ENCODE results near the gene DPYSL5.

- TF ChIP-seq HNF4G (IDR thresholded peaks at IDR 0.05) (no peak), CTCF (IDR thresholded peaks at IDR 0.05; ENCODE audit: low read depth, low read length, missing input control) (no peak), SP1 (IDR thresholded peaks at IDR 0.05) (no peak), RXRA (IDR thresholded peaks at IDR 0.05) (no peak), TAF1 (conservative IDR thresholded peaks at IDR 0.05) (no peak), YY1 (IDR thresholded peaks at IDR 0.05) (no peak), RAD21 (IDR thresholded peaks at IDR 0.05) (no peak), GABPA (IDR thresholded peaks at IDR 0.05 in 1 of 2, conservative IDR thresholded peaks at IDR 0.05 in 1 of 2) (no peak), HNF4A (conservative IDR thresholded peaks at IDR 0.05) (no peak), ATF3 (IDR thresholded peaks at IDR 0.05) (no peak), JUND (IDR thresholded peaks at IDR 0.05) (no peak), NR2F2 (IDR thresholded peaks at IDR 0.05) (no peak), MAX (IDR thresholded peaks at IDR 0.05) (no peak), EGR1 (IDR thresholded peaks at IDR 0.05; ENCODE audit: low read depth in 2 of 2) (no peak)
Observed at GRCh38 chr2:26977012-26977411, 129.1 kb downstream of the DPYSL5 start.

All from liver (tissue), 3 donors.